K562 (cell line): Measurements from ENCODE around the gene ACTN1. TPM values are rescaled to one million over a fixed set of nuclear protein-coding genes. Genes with fewer than 3 reads are reported as not detected.
A peak's percentile ranks its signal among the peaks of the same experiment; 100 is the strongest.

Experiments
- ATAC-seq: fragments of 200-7000 bp; cut with Tn5 transposase; 3 replicates; pipeline ENCODE4 v1.9.1; 2020; ENCODE audit warnings: moderate library complexity
- BruUV-seq: library from RNA; stranded (reverse); fragments of 400-500 nt; replicated peaks from 2 replicates; lab custom pipeline; 2021; lab: Mats Ljungman, UMichigan
- CTCF ChIA-PET: fragments of 300-600 bp; formaldehyde crosslinking; extraction: SDS; loops from one replicate; lab custom pipeline; 2021; ENCODE audit warnings: low intra/inter-chr PET ratio; lab: Yijun Ruan, JAX
- POLR2A ChIA-PET: fragments of 300-600, 350-650 bp; sonication (Branson Sonifier 250); formaldehyde crosslinking; extraction: SDS; loops from one replicate; lab custom pipeline; 2021; ENCODE audit warnings: antibody characterized with exemption, inconsistent platforms; lab: Yijun Ruan, JAX
- DNase-seq, 4 experiments: peaks; one replicate each; pipeline versions ENCODE4 v3.0.0 to v3.0.0-alpha.2; 2011 to 2018; ENCODE audit warnings: low spot score in 3 of 4, mixed read lengths in 3 of 4; ENCODE audit errors: extremely low read depth in 1 of 4
- FAIRE-seq: peaks from 2 replicates; lab custom pipeline; 2011; peaks lifted over from hg19 to GRCh38; lab: Jason Lieb, UNC
- H2AFZ ChIP-seq: 2 replicates; pipeline ENCODE4 v1.6.0; 2011; ENCODE audit warnings: low read depth, low read length, control low read depth, inconsistent platforms
- H3K27ac ChIP-seq: fragments of 200-600 bp; 3 replicates; pipeline ENCODE4 v1.8.0; 2011; ENCODE audit warnings: low read depth, mild to moderate bottlenecking, control low read depth, inconsistent platforms, low read length, moderate library complexity, mixed read lengths; ENCODE audit errors: extremely low read depth
- H3K27me3 ChIP-seq, 2 experiments: fragments of 300-600 bp in 1 of 2; 2 replicates in 1 of 2; 3 replicates in 1 of 2; pipeline versions ENCODE4 v1.6.0 to v1.8.0; 2011; ENCODE audit warnings: inconsistent platforms in 2 of 2, low read length in 2 of 2, mild to moderate bottlenecking in 1 of 2, mixed read lengths in 1 of 2, moderate library complexity in 1 of 2; ENCODE audit not compliant: control insufficient read depth in 2 of 2, insufficient read depth in 2 of 2
- H3K36me3 ChIP-seq: fragments of 300-600 bp; 3 replicates; pipeline ENCODE4 v1.8.0; 2011; ENCODE audit warnings: mild to moderate bottlenecking, low read length, inconsistent platforms; ENCODE audit not compliant: control insufficient read depth, insufficient read depth
- H3K4me1 ChIP-seq, 2 experiments: fragments of 200-600 bp in 1 of 2; replicated peaks in 1 of 2; 2 replicates in 1 of 2; 3 replicates in 1 of 2; pipeline versions ENCODE4 v1.5.1 to v1.8.0; 2011; ENCODE audit warnings: inconsistent platforms in 2 of 2, low read length in 2 of 2, mild to moderate bottlenecking in 1 of 2, mixed read lengths in 1 of 2, moderate library complexity in 1 of 2; ENCODE audit not compliant: control insufficient read depth in 2 of 2, insufficient read depth in 2 of 2
- H3K4me2 ChIP-seq: 2 replicates; pipeline ENCODE4 v1.6.1; 2011; ENCODE audit warnings: low read length, control low read depth, inconsistent platforms, mixed read lengths; ENCODE audit not compliant: insufficient read depth
- H3K4me3 ChIP-seq: fragments of 200-600 bp; sonication (generic), shearing (Covaris generic); 2 replicates; pipeline ENCODE4 v1.5.1; 2016; ENCODE audit warnings: control low read depth, inconsistent platforms
- H3K79me2 ChIP-seq: fragments of 200-600 bp; 3 replicates; pipeline ENCODE4 v1.8.0; 2011; ENCODE audit warnings: low read length, inconsistent platforms; ENCODE audit not compliant: control insufficient read depth, insufficient read depth
- H3K9ac ChIP-seq, 2 experiments: 2 replicates each; pipeline versions ENCODE4 v1.6.0 to v1.6.1; 2011; ENCODE audit warnings: low read depth in 2 of 2, low read length in 2 of 2, control low read depth in 1 of 2, inconsistent platforms in 1 of 2, mild to moderate bottlenecking in 1 of 2, mixed read lengths in 1 of 2; ENCODE audit not compliant: insufficient read depth in 1 of 2
- H3K9me1 ChIP-seq: one replicate; pipeline ENCODE4 v1.6.0; 2011; ENCODE audit warnings: inconsistent platforms, mild to moderate bottlenecking, low read length, moderate library complexity; ENCODE audit not compliant: control insufficient read depth, insufficient read depth
- H3K9me3 ChIP-seq: replicated peaks from 2 replicates; pipeline ENCODE4 v1.5.1; 2011; ENCODE audit warnings: low read depth, low read length, inconsistent platforms; ENCODE audit not compliant: control insufficient read depth, insufficient read depth
- H4K20me1 ChIP-seq: replicated peaks from 2 replicates; pipeline ENCODE4 v1.6.1; 2011; ENCODE audit warnings: low read length, inconsistent platforms, mixed read lengths; ENCODE audit not compliant: control insufficient read depth, insufficient read depth
- ETV1 ChIP-seq: fragments of 450-650 bp; conservative IDR thresholded peaks from 2 replicates; pipeline ENCODE4 v1.6.1; 2016; ENCODE audit warnings: missing genetic modification characterization, control low read depth, low read depth, missing compliant biosample characterization
- ETV5 ChIP-seq: sonication (generic); formaldehyde crosslinking; IDR thresholded peaks from 2 replicates; pipeline ENCODE4 v1.4.0; 2020; ENCODE audit warnings: low read depth, mild to moderate bottlenecking, missing genetic modification reagents
- FOXJ2 ChIP-seq: fragments of 200-800 bp; sonication (Bioruptor generic); IDR thresholded peaks from 2 replicates; pipeline ENCODE4 v1.6.1; 2016; ENCODE audit warnings: missing genetic modification characterization, missing compliant biosample characterization
- ID3 ChIP-seq, 2 experiments: fragments of 250-450 bp in 1 of 2; fragments of 450-650 bp in 1 of 2; sonication (Bioruptor Pico) in 1 of 2; IDR thresholded peaks; 2 replicates each; pipeline versions ENCODE4 v1.6.1 to v1.8.0; 2016 to 2021; ENCODE audit warnings: mild to moderate bottlenecking in 2 of 2, moderate library complexity in 2 of 2, missing compliant biosample characterization in 1 of 2, missing genetic modification characterization in 1 of 2
- KLF16 ChIP-seq: IDR thresholded peaks from 2 replicates; pipeline ENCODE4 v1.6.1; 2016; ENCODE audit warnings: antibody characterized with exemption
- NR2C1 ChIP-seq, 2 experiments: fragments of 450-650 bp; IDR thresholded peaks; 2 replicates each; pipeline ENCODE4 v1.6.1; 2017; ENCODE audit warnings: mild to moderate bottlenecking in 2 of 2, antibody characterized with exemption in 1 of 2, inconsistent platforms in 1 of 2, missing compliant biosample characterization in 1 of 2, missing genetic modification characterization in 1 of 2
- PKNOX1 ChIP-seq: fragments of 450-650 bp; IDR thresholded peaks from 2 replicates; pipeline ENCODE4 v1.6.1; 2016
- SP1 ChIP-seq: sonication (generic); formaldehyde crosslinking; IDR thresholded peaks from 2 replicates; pipeline ENCODE4 v1.8.1; 2022; ENCODE audit warnings: mild to moderate bottlenecking, missing genetic modification reagents
- YY1 ChIP-seq, 3 experiments: IDR thresholded peaks; 2 replicates each; pipeline ENCODE4 v1.6.1; 2011; ENCODE audit warnings: low read length in 2 of 3, mild to moderate bottlenecking in 2 of 3, moderate library complexity in 2 of 3, borderline replicate concordance in 1 of 3, control low read depth in 1 of 3, low read depth in 1 of 3; ENCODE audit not compliant: insufficient read depth in 3 of 3, insufficient replicate concordance in 2 of 3, control insufficient read depth in 1 of 3, insufficient read length in 1 of 3; ENCODE audit errors: extremely low read depth in 1 of 3
- ZBTB9 ChIP-seq: fragments of 450-650 bp; formaldehyde crosslinking; IDR thresholded peaks from 2 replicates; pipeline ENCODE4 v1.4.0; 2020; ENCODE audit warnings: mild to moderate bottlenecking, moderate library complexity
- ZFP91 ChIP-seq: sonication (generic); formaldehyde crosslinking; IDR thresholded peaks from 2 replicates; pipeline ENCODE4 v1.8.0; 2022; ENCODE audit warnings: mild to moderate bottlenecking, missing genetic modification reagents
- ZNF324 ChIP-seq: fragments of 250-450 bp; sonication (Bioruptor Pico); IDR thresholded peaks from 2 replicates; pipeline ENCODE4 v1.4.0; 2020; ENCODE audit warnings: mild to moderate bottlenecking
- ZNF780A ChIP-seq: fragments of 250-450 bp; sonication (Bioruptor Pico); IDR thresholded peaks from 2 replicates; pipeline ENCODE4 v1.5.0; 2021; ENCODE audit warnings: mild to moderate bottlenecking
- WGBS: fragments of 100-300 bp; shearing (Covaris generic); methylation state at CpG from one replicate; pipeline ENCODE4 v1.1.6; 2016; ENCODE audit warnings: low coverage, mixed read lengths; ENCODE audit not compliant: insufficient coverage; ENCODE audit errors: missing lambda C conversion rate; 5-methylcytosine and 5-hydroxymethylcytosine counted together
- in situ Hi-C: fragments of 300-500 bp; cut with MboI; formaldehyde crosslinking; loops from 4 replicates; pipeline ENCODE4 v1.15.0; 2018; ENCODE audit warnings: inconsistent platforms, mixed read lengths
- intact Hi-C: fragments of 100-400 bp; cut with micrococcal nuclease; formaldehyde crosslinking; loops from 2 replicates; pipeline ENCODE4 v1.14.2; 2022
- polyA plus RNA-seq, 8 experiments: library from polyadenylated mRNA; depleted of rRNA in 4 of 8; stranded (reverse) in 5 of 8; unstranded in 3 of 8; fragments of >200 nt; fragmentation: Nextera tagmentation in 2 of 8; fragmentation: Illumina TruSeq in 1 of 8; extraction: Ambion mirVana in 2 of 8; extraction: Trizol in 1 of 8; gene quantifications; 2 replicates each; pipeline versions ENCODE4 v1.2.1 to v1.2.3, GENCODE V29; 2011 to 2014; ENCODE audit warnings: inconsistent platforms in 1 of 8, missing spikeins in 1 of 8
- total RNA-seq, 7 experiments: library from RNA; depleted of rRNA in 6 of 7; stranded (reverse); fragments of >200 nt in 6 of 7; fragmentation: Illumina TruSeq in 2 of 7; extraction: Trizol in 2 of 7; gene quantifications; 2 replicates each; pipeline versions ENCODE4 v1.2.1 to v1.2.3, GENCODE V29; 2011 to 2021; ENCODE audit warnings: low replicate concordance in 1 of 7

The ACTN1 gene
- total and polyA plus RNA-seq, 9 of the 15 experiments (the other 6 are each of a cell fraction or from before 2014, with no cell fraction given): 2.2 to 67.7 (median 34.5) TPM

GRCh38 chr14:68824517-68825347 is 154.4 kb downstream of the ACTN1 start:
- WGBS: 17% methylated on average over 7 of the region's 11 CpGs
- Histone ChIP-seq H3K9me3 (no peaks in the 10 kb centered on the region), H2AFZ (peak overlapping the region; percentile 97), H3K9ac (no peak overlapping the region), H3K9me1 (no peaks in the 10 kb centered on the region), H3K4me2 (peak overlapping the region; percentile 69), H3K27ac (no peak overlapping the region), H3K79me2 (no peaks in the 10 kb centered on the region), H3K4me3 (no peak overlapping the region), H4K20me1 (no peaks in the 10 kb centered on the region), H3K36me3 (no peaks in the 10 kb centered on the region), H3K4me1 (peaks cover 7 to 13% of the 10 kb centered on the region in 2 experiments; a peak in 4 of 5 replicates), H3K27me3 (no peaks in the 10 kb centered on the region)
- in situ Hi-C loops: loop anchor here (10.0 kb wide), 2 partner anchors 580 to 890 kb away; no protein-coding TSS in a partner anchor
- ChIA-PET POLR2A (interaction anchor here (0.6 to 1.5 kb wide), 3 partner anchors 31 to 373 kb away, joined by 3 to 4 read pairs (median 3); partner anchors contain the start of gene ZFP36L1), CTCF (no interaction called here)
- ATAC-seq: peak; percentile 98
- no TSS peak for BruUV-seq
- peak; percentile 89 for FAIRE-seq
- intact Hi-C loops: no loop called here
- peak; percentile 80 to 87 (median 82) for DNase-seq
- TF ChIP-seq YY1 (IDR thresholded peaks at IDR 0.05; ENCODE audit: borderline replicate concordance in 1 of 3, control insufficient read depth in 1 of 3, extremely low read depth in 1 of 3, insufficient read depth in 3 of 3, insufficient read length in 1 of 3, insufficient replicate concordance in 2 of 3, low read depth in 1 of 3, low read length in 2 of 3) (peak in 1 of 3 experiments; percentile 33), ETV1 (peak; percentile 80), ETV5 (CRISPR knock-in tag) (no peak), KLF16 (no peak), ZFP91 (CRISPR knock-in tag) (no peak), ZNF780A (CRISPR knock-in tag) (no peak), ZNF324 (CRISPR knock-in tag) (no peak), ID3 (CRISPR knock-in tag; IDR thresholded peaks at IDR 0.05) (no peak), ID3 (tag; IDR thresholded peaks at IDR 0.05) (peak; percentile 58; the same call in 1 of the 2 replicates), PKNOX1 (peak; percentile 35; the same call in 1 of the 2 replicates), FOXJ2 (tag) (no peak), NR2C1 (IDR thresholded peaks at IDR 0.05) (peak; percentile 55; the same call in 1 of the 2 replicates), NR2C1 (tag; IDR thresholded peaks at IDR 0.05) (peak; percentile 62; the same call in 1 of the 2 replicates), SP1 (no peak), ZBTB9 (CRISPR knock-in tag) (no peak)
